ENCODE data around the gene SLC4A3.

SLC4A3 gene

GRCh38 chr2:219597552-219598307 lies 29.7 kb upstream of the SLC4A3 start, which contains the start of gene STK11IP:
Gene STK11IP, plus strand, starts transcription at chr2:219597857. Its CDS starts 263 bp downstream, at chr2:219598120.
- no peak for TF ChIP-seq CTCF (conservative IDR thresholded peaks at IDR 0.05; ENCODE audit: low read depth, low read length)
- H2AFZ ChIP-seq (ENCODE audit: low read depth), result peak within 1 kb of the TSS; percentile 92
- H3K4me3 ChIP-seq (IDR thresholded peaks at IDR 0.05; ENCODE audit: insufficient read depth, low read depth, low read length), result peak within 1 kb of the TSS; percentile 81
- H3K4me2 ChIP-seq, result peak within 1 kb of the TSS; percentile 87
- H3K9ac ChIP-seq, result peak within 1 kb of the TSS; percentile 38; the same call in 1 of the 2 replicates
- H3K79me2 ChIP-seq (ENCODE audit: insufficient read depth, low read depth), result no peaks in the 10 kb centered on the region
- H3K36me3 ChIP-seq (ENCODE audit: insufficient read depth), result no peaks in the 10 kb centered on the region
- peaks cover 11% of the 10 kb centered on the region for H3K4me1 ChIP-seq (ENCODE audit: low read depth, poor library complexity, severe bottlenecking)
- peak within 1 kb of the TSS; percentile 48; the same call in 1 of the 2 replicates for H3K27ac ChIP-seq
- no peaks in the 10 kb centered on the region for H3K27me3 ChIP-seq (ENCODE audit: insufficient read depth, low read depth)
- no peaks in the 10 kb centered on the region for H4K20me1 ChIP-seq (ENCODE audit: insufficient read depth)

- H3K36me3 ChIP-seq (ENCODE audit: insufficient read depth), result no peaks in the 10 kb centered on the region
Measured at GRCh38 chr2:219598308-219599078, 28.9 kb upstream of the SLC4A3 start.

GRCh38 chr2:219603771-219604170 lies 23.7 kb upstream of the SLC4A3 start:
- Histone ChIP-seq H3K27ac (no peak overlapping the region), H3K36me3 (ENCODE audit: insufficient read depth) (no peaks in the 10 kb centered on the region), H3K4me2 (no peak overlapping the region)

More at GRCh38 chr2:219598308-219599078, 28.9 kb upstream of the SLC4A3 start:
- H3K4me2 ChIP-seq, result peak overlapping the region; percentile 87
- TF ChIP-seq CTCF (conservative IDR thresholded peaks at IDR 0.05; ENCODE audit: low read depth, low read length), result no peak
- no peaks in the 10 kb centered on the region for H3K27me3 ChIP-seq (ENCODE audit: insufficient read depth, low read depth)
- H3K9ac ChIP-seq, result peak overlapping the region; percentile 21; the same call in 1 of the 2 replicates
- peaks cover 11% of the 10 kb centered on the region for H3K4me1 ChIP-seq (ENCODE audit: low read depth, poor library complexity, severe bottlenecking)
- peak overlapping the region; percentile 81 for H3K4me3 ChIP-seq (IDR thresholded peaks at IDR 0.05; ENCODE audit: insufficient read depth, low read depth, low read length)
- no peak overlapping the region for H3K27ac ChIP-seq
- no peaks in the 10 kb centered on the region for H4K20me1 ChIP-seq (ENCODE audit: insufficient read depth)
- peak overlapping the region; percentile 92 for H2AFZ ChIP-seq (ENCODE audit: low read depth)
- H3K79me2 ChIP-seq (ENCODE audit: insufficient read depth, low read depth), result no peaks in the 10 kb centered on the region

GRCh38 chr2:219605607-219605954 lies 21.8 kb upstream of the SLC4A3 start:
- Histone ChIP-seq H3K36me3 (ENCODE audit: insufficient read depth) (no peaks in the 10 kb centered on the region), H3K4me3 (IDR thresholded peaks at IDR 0.05; ENCODE audit: insufficient read depth, low read depth, low read length) (no peak overlapping the region), H2AFZ (ENCODE audit: low read depth) (no peak overlapping the region), H3K79me2 (ENCODE audit: insufficient read depth, low read depth) (no peaks in the 10 kb centered on the region), H3K27ac (no peak overlapping the region), H3K27me3 (ENCODE audit: insufficient read depth, low read depth) (no peaks in the 10 kb centered on the region), H4K20me1 (ENCODE audit: insufficient read depth) (no peaks in the 10 kb centered on the region), H3K4me1 (ENCODE audit: low read depth, poor library complexity, severe bottlenecking) (no peaks in the 10 kb centered on the region), H3K4me2 (no peak overlapping the region), H3K9ac (no peak overlapping the region)
- TF ChIP-seq CTCF (conservative IDR thresholded peaks at IDR 0.05; ENCODE audit: low read depth, low read length), result no peak

More at GRCh38 chr2:219603771-219604170, 23.7 kb upstream of the SLC4A3 start:
- Histone ChIP-seq H3K4me1 (ENCODE audit: low read depth, poor library complexity, severe bottlenecking) (peaks cover 2% of the 10 kb centered on the region), H3K79me2 (ENCODE audit: insufficient read depth, low read depth) (no peaks in the 10 kb centered on the region), H3K9ac (no peak overlapping the region), H3K27me3 (ENCODE audit: insufficient read depth, low read depth) (no peaks in the 10 kb centered on the region), H2AFZ (ENCODE audit: low read depth) (no peak overlapping the region), H4K20me1 (ENCODE audit: insufficient read depth) (no peaks in the 10 kb centered on the region), H3K4me3 (IDR thresholded peaks at IDR 0.05; ENCODE audit: insufficient read depth, low read depth, low read length) (no peak overlapping the region)
- TF ChIP-seq CTCF (conservative IDR thresholded peaks at IDR 0.05; ENCODE audit: low read depth, low read length), result no peak

All from KMS-11 (cell line).